Measurements from ENCODE around the gene SDK1. TPM values are rescaled to one million over a fixed set of nuclear protein-coding genes. Genes with fewer than 3 reads are reported as not detected.
"Not testable (repeated sequence)": the region's sequence is repeated elsewhere in the genome, so short reads cannot be mapped to it uniquely, and the experiment has no call there.

Gene SDK1
- total RNA-seq, 1 donor from 2014 or later: 9.9 TPM

- DNase-seq: peak; percentile 69
These were observed 356.2 kb downstream of the SDK1 start for GRCh38 chr7:3657206-3657605.

GRCh38 chr7:3668743-3669142 is 367.7 kb downstream of the SDK1 start:
- no peak for DNase-seq

DNA sequence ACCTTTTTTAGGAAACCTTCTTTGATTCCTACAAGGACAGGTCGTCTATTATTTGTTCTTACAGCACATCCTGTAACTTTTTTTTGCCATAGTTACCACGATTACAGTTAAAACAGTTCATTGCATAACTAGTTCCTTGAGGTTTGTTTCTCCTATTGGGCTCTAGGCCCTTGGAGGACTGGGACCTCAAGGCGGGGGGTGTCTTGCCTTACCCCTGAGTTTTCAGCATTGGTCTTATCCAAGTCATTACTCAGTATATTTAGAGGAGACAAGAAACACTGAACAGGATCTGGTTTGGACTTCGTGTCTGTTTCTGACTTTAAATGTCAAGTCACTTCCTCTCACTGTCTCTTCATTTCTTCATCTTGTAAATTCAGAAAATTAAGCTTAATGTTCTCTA is 369.8 kb downstream of the SDK1 start:
- DNase-seq: no peak

GRCh38 chr7:3673524-3673923 is 372.5 kb downstream of the SDK1 start:
- peak; percentile 13 for DNase-seq

DNA sequence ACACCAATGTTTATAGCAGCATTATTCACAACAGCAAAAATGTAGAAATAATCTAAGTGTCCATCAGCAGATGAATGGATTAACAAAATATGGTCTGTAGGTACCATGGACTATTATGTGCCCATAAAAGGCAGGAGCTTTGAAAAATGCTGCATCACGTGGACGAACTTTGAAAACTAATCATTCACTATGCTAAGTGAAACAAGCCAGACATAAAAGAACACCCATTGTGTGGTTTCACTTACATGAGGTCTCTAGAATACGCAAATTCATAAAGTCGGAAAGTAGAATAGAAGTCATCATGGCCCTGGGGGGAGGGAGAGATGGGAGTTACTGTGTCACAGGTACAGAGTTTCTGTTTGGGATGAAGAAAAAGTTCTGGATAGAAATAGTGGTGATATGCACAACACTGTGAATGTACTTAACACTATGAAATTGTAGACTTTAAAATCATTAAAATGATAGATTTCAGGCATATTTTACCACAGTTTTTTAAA is 377.3 kb downstream of the SDK1 start:
- DNase-seq: no peak

DNA sequence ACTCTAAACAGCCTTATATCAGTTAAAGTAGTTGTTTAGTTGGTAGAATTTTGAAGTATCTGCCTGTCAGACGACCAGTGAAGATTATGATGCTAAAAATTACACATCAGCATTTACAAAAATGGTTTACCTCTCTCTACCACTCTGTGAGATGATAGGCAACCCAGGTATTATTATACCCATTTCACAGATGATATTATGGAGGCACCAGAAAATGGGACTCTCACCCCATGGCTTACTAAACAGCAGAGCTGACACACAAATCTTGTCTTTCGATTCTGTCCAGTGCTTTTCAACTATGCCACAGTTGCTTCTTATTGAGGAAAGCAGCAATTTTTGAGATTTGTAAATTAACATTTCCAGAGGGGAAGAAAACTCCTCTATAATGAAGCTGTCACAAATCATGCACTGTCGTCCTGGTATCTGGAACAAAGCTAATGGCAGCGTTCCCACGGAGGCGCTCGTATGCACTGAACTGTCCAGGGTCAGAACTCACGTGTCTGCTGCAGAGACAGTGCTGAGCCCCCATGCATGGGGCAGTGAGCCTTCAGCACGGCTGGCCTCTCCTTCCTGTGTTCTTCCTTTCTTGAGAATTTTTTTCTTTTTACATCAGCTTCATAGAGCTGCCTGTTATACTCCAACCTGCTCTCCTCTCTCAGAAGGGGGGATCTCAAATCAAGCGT is 381.1 kb downstream of the SDK1 start:
- peak; percentile 15 for DNase-seq

DNA sequence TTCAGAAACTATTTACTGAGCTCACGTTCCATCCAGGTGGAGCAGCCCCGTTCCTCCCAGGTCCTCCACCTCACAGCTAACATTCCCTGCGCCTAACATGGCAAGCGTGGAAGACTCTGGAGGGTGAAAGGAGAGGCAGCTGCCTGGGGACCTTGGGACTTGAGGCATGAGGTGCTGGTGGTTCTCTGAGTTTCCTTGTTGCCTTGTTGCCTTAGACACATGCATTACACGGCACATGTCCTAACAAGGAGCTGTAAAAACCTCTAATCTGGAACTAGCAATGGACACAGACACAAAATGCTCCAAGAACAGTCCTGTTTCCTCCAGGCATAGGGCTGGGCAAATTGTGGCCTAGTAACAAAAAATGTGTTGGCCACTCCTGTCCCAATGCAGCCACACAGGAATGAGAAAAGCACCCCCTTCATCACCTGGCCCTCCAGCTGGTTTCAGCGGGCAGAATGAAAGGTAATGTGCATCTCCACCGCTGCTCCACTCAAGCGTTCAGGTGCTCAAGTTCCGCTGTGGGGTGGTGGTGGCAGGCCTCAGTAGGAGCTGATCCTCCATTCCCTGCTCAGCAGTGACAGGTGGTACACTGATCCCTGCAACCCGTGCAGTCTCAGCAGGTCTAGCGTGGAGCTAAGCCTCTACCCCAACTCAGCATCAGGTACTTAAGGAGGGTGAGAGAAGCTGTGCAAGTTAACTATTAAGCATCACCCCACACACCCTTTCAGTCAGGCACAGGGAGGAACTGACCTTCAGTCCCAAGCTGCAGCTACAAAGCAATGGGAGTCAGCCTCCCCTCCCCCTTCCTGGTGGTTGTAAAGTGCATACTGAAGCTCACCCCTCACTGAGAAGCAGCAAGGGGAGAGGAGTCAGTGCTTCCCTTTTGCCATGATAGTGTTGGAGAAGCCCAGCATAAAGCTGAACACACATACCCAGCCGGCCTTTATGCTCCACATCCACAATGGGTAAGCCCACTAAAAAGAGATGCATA is 382.8 kb downstream of the SDK1 start:
- DNase-seq: no peak

DNA sequence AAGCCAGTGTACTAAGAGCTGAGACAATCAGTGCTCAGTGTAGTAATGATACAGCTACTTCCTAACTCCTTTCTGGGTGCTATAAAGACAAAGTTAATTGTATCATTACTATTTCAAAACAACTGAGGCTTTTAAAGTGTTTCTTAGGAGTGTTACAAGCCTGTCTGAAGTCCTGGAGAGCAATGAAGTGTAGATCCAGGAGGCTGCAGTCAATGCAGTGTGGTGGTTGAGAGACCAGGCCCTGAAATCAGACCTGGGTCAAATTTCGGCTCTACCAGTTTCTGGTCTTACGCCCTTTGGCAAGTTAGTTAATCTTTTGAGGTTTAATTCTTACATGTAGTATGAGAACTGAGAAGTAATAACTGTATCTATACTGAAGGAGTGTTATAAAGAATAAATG is 387.0 kb downstream of the SDK1 start:
- DNase-seq: no peak

- DNase-seq: no peak
These were observed 387.8 kb downstream of the SDK1 start for GRCh38 chr7:3688842-3689241.

- DNase-seq: no peak
These were observed 390.6 kb downstream of the SDK1 start for GRCh38 chr7:3691478-3692158.

- DNase-seq: no peak
These were observed 394.6 kb downstream of the SDK1 start for GRCh38 chr7:3695602-3696001.

DNA sequence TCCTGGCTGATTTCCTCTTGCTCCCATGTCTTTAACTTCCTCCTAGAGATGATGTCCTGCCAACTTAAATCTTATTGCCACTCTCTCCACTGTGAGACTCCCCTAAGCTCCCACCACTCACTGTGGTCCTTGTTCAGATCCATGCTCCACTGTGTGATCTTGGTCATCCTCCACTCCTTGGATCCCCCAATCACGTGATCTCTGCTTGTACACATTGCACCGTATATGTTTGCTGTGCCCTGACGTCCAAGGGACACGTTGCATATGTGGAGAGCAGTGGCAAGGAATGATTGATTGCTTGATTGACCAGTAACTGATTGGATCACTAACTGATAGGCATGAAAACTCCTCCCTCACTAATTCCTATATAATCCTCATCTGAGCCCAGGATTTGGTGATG is 395.1 kb downstream of the SDK1 start:
- no peak for DNase-seq

- DNase-seq: no peak
These were observed 396.4 kb downstream of the SDK1 start for GRCh38 chr7:3697472-3697871.

DNA sequence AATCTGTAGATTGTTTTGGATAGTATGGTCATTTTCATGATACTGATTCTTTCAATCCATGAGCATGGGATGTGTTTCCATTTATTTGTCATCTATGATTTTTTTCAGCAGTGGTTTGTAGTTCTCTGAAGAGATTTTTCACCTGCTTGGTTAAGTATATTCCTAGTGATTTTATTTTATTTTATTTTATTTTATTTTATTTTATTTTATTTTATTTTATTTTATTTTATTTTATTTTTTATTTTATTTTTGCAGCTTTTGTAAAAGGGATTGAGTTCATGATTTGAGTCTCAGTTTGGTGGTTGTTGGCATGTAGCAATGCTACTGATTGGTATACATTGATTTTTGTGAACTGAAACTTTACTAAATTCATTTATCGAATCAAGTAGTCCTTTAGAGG is 404.2 kb downstream of the SDK1 start:
- no peak for DNase-seq

DNA sequence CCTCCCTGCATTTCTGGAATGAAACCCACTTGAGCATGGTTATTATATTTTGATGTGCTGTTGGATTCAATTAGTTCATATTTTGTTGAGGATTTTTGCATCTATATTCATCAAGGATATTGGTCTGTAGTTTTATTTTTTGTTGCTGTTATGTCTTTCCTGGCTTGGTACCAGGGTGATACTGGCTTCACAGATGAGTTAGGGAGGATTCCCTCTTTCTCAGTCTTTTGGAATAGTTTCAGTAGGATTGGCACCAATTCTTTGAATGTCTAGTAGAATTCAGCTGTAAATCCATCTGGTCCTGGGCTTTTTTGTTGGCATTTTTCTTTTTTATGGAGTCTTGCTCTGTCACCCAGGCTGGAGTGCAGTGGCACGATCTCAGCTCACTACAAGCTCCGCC is 405.0 kb downstream of the SDK1 start:
- not testable (repeated sequence) for DNase-seq

GRCh38 chr7:3710122-3710521 is 409.1 kb downstream of the SDK1 start:
- no peak for DNase-seq

- no peak for DNase-seq
These were observed 409.5 kb downstream of the SDK1 start for GRCh38 chr7:3710531-3710930.

DNA sequence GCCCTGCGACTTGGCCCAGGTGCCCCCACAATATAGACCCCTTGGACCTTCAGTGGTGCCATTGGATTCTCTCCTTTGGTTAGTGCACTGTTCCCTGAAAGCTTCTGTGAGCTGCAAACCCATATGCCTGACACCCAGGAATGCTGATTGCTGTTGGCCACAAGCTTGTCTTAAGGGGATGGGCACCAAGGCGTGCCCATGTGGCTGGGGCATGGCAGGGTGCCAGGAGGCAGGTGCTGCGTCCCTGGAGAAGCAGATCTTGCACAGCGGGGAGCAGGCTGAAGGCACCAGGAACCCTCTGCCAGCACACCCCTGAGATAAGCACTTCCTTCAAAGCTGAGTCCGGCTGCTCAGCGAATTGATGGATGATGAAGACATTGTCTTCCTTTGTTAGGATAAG is 411.8 kb downstream of the SDK1 start:
- no peak for DNase-seq

DNA sequence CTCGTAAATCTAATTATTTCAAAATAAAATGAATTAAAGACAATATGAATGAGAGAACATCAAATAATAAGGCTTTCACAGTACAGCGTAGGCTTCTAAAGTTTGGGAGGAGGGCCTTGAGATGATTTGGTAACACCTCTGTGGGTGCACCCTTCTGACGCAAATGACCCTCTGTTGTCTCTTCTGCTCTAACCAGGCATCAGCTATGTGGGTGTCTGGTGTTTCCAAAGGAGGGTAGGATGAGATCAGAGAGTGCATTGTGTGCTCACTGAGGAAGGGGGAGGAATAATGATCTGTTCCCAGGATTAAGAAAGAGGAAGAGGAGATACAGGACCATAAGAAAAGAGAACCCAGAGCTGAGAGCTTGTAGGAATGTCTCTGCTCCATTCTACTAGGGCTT is 420.4 kb downstream of the SDK1 start:
- no peak for DNase-seq

- DNase-seq: peak; percentile 72
These were observed 421.4 kb downstream of the SDK1 start for GRCh38 chr7:3722396-3722922.

DNA sequence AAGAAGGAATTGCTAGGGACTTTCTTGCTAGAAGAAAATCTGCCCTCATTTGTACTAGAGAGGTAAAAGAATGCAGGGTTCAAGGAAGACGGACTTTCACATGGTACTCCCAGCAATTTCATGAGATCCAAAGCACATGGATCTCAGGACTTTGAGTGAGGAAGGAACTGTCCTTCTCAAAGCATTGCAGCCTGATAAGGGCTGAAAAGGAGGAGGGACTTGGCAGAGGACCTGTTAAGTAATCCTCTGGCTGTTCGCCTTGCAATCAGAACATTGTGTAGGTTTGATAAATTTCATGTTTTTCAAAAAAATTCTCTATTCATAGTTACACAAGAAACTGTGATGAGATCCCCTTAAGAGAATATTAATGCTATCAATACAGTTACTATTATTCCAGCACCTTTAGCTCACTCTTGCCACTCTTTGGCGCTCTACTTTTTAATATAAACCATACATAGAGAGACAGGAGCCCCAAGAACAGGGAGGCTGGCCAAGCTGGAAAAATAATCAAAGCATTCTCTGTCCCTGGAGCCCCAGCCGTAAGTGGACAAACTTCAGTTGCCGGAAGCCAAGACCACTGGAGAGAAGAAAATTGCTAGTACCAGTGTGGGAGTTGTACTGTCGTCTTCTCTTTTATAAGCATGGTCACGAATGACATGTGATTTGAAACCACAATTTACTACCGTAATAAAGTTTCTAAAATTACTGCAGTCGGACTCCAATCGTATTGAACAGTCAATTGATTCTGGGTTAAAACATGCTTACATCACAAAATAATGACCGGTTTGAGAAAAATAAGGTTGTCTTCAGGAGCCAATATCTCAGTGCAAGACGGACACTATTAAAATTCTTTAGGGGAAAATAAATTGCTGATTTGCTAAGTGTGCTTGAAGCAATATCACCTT is 424.4 kb downstream of the SDK1 start:
- DNase-seq: no peak

Data from tongue (tissue), 2 donors.